ENCODE measurements around the gene TAF15.

Gene TAF15

DNA sequence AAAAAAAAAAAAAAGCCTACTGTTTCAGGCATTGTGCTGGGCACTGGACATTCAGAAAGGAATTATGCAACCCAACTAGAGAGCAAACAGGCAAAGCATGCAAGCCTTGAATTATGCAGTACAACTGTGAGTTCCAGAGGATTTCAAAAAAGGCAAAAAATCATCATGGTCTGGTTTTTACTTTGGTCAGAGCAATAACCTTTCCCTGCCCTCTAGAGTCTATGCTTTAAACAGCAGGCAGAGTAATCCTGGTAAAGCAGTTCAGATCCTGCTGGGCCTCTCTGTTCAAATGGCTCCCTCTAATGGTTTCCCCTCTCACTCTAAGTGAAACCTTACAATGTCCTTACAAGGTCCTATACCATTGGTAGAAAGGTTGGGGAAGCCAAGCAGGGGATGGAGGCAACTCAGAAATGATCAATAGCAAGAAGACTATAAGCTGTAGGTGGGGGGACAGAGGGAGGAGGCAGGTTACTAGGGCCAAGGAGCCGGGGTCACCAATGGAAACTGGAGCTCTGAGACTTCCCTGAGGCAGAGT, 4.6 kb upstream of the TAF15 start:
- no peak overlapping the region for H3K27ac ChIP-seq
- peak; percentile 68 for DNase-seq
- TF ChIP-seq, protein P1, sequence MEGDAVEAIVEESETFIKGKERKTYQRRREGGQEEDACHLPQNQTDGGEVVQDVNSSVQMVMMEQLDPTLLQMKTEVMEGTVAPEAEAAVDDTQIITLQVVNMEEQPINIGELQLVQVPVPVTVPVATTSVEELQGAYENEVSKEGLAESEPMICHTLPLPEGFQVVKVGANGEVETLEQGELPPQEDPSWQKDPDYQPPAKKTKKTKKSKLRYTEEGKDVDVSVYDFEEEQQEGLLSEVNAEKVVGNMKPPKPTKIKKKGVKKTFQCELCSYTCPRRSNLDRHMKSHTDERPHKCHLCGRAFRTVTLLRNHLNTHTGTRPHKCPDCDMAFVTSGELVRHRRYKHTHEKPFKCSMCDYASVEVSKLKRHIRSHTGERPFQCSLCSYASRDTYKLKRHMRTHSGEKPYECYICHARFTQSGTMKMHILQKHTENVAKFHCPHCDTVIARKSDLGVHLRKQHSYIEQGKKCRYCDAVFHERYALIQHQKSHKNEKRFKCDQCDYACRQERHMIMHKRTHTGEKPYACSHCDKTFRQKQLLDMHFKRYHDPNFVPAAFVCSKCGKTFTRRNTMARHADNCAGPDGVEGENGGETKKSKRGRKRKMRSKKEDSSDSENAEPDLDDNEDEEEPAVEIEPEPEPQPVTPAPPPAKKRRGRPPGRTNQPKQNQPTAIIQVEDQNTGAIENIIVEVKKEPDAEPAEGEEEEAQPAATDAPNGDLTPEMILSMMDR (IDR thresholded peaks at IDR 0.05; ENCODE audit: low read depth, low read length), result peak; percentile 83

GRCh38 chr17:35807371-35808144, 1.7 kb upstream of the TAF15 start:
- DNase-seq, result no peak
- Histone ChIP-seq H3K36me3 (peaks cover 22% of the 10 kb centered on the region), H3K27me3 (ENCODE audit: insufficient read depth, low read depth, severe bottlenecking) (no peaks in the 10 kb centered on the region), H3K27ac (no peak overlapping the region), H3K4me3 (ENCODE audit: low read depth, low read length) (no peak overlapping the region), H3K9me3 (ENCODE audit: severe bottlenecking) (no peaks in the 10 kb centered on the region)
- TF ChIP-seq, protein P1 (IDR thresholded peaks at IDR 0.05; ENCODE audit: low read depth, low read length), result no peak

More for the DNA sequence above, 4.6 kb upstream of the TAF15 start:
- Histone ChIP-seq H3K9me3 (ENCODE audit: severe bottlenecking) (no peaks in the 10 kb centered on the region), H3K4me3 (ENCODE audit: low read depth, low read length) (no peak overlapping the region), H3K27me3 (ENCODE audit: insufficient read depth, low read depth, severe bottlenecking) (no peaks in the 10 kb centered on the region), H3K36me3 (peaks cover 5% of the 10 kb centered on the region)

- no peak for DNase-seq
- TF ChIP-seq, protein P1 (IDR thresholded peaks at IDR 0.05; ENCODE audit: low read depth, low read length), result no peak
- Histone ChIP-seq H3K4me3 (ENCODE audit: low read depth, low read length) (peak overlapping the region; percentile 92), H3K27ac (peak overlapping the region; percentile 99), H3K27me3 (ENCODE audit: insufficient read depth, low read depth, severe bottlenecking) (no peaks in the 10 kb centered on the region), H3K36me3 (peaks cover 25% of the 10 kb centered on the region), H3K9me3 (ENCODE audit: severe bottlenecking) (no peaks in the 10 kb centered on the region)
Observed at GRCh38 chr17:35808240-35808961, 883 bp upstream of the TAF15 start.

DNA sequence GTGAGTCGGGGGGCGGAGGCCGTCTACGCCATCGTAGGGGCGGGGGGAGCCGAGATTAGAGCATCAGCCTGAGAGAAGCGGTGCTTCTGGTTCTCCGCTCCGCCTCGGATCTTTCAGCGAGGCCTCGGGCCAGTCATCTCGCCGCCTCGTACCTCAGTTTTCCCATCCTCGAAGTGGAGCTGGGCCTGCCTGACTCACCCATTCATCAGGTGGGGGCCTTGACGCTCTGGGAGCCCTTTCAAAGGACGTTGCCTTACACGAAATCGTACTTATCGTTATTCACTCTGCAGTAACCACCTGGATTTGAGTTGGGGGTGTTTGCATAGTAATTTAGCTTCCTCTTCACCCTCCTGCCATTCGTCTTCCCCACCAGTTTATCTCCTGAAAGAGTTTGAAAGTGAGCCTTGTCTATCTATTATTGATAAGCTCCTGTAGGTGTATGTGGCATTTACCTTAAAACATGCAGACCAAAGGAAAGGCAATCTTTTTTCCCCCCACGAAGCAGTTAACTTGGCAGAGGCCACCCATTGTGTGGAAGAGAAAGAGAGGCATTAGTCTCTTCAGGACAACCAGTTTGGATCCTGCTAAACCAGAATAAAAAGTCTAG, 674 bp downstream of the TAF15 start:
- no peak for DNase-seq
- peaks cover 26% of the 10 kb centered on the region for H3K36me3 ChIP-seq
- TF ChIP-seq, protein P1 (IDR thresholded peaks at IDR 0.05; ENCODE audit: low read depth, low read length), result no peak

DNA sequence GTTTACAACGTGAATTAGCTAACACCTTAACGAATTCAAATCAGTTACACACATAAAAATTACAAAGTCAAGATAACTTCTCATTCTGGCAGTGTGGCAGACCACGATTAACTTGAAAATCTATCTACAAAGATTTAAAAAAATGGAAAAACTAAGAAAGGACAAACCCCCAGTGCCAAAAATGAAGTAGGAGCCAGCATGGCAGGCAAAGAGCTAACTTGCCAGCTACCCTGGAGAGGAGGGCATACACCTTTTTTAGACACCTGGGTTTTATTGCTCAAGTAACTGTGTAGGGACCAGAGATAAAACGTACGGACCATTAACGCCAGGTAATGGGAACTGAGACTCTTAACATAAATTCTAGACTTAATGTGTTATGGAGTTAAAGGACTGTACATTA, 2.5 kb downstream of the TAF15 start:
- H3K36me3 ChIP-seq, result peaks cover 33% of the 10 kb centered on the region
- no peaks in the 10 kb centered on the region for H3K9me3 ChIP-seq (ENCODE audit: severe bottlenecking)
- H3K4me3 ChIP-seq (ENCODE audit: low read depth, low read length), result no peak overlapping the region
- TF ChIP-seq, protein P1 (IDR thresholded peaks at IDR 0.05; ENCODE audit: low read depth, low read length), result no peak
- H3K27ac ChIP-seq, result no peak overlapping the region
- DNase-seq, result no peak
- no peaks in the 10 kb centered on the region for H3K27me3 ChIP-seq (ENCODE audit: insufficient read depth, low read depth, severe bottlenecking)

More for the DNA sequence above, 674 bp downstream of the TAF15 start:
- Histone ChIP-seq H3K27ac (peak overlapping the region; percentile 99), H3K9me3 (ENCODE audit: severe bottlenecking) (no peaks in the 10 kb centered on the region), H3K27me3 (ENCODE audit: insufficient read depth, low read depth, severe bottlenecking) (no peaks in the 10 kb centered on the region), H3K4me3 (ENCODE audit: low read depth, low read length) (peak overlapping the region; percentile 92)

Measured in WERI-Rb-1 (cell line).